Activated CD4-positive, alpha-beta T cell treated with anti-CD3 and anti-CD28 coated beads, Interleukin-2, amount 50 U/mL, for 24 hours (primary cell): Measurements from ENCODE around the gene COL26A1.
"Not testable (repeated sequence)": the region's sequence is repeated elsewhere in the genome, so short reads cannot be mapped to it uniquely, and the experiment has no call there.

Experiments
- DNase-seq, 2 donors: peaks; one replicate each; pipeline ENCODE4 v3.0.0-alpha.2; 2020; ENCODE audit warnings: low read depth in 1 of 2, low spot score in 1 of 2

Gene COL26A1

GRCh38 chr7:101589976-101590662 lies 227.4 kb downstream of the COL26A1 start:
- no peak for DNase-seq

- DNase-seq, result no peak
These were observed 228.2 kb downstream of the COL26A1 start for GRCh38 chr7:101590663-101591435.

GRCh38 chr7:101591504-101591903 lies 228.8 kb downstream of the COL26A1 start:
- no peak for DNase-seq

- DNase-seq, result no peak
These were observed 230.9 kb downstream of the COL26A1 start for GRCh38 chr7:101593556-101593955.

GRCh38 chr7:101594790-101595189 lies 232.1 kb downstream of the COL26A1 start:
- DNase-seq, result no peak

GRCh38 chr7:101595246-101595645 lies 232.6 kb downstream of the COL26A1 start:
- no peak for DNase-seq

GRCh38 chr7:101595766-101596537 lies 233.3 kb downstream of the COL26A1 start:
- DNase-seq, result no peak

- DNase-seq, result no peak
These were observed 234.2 kb downstream of the COL26A1 start for GRCh38 chr7:101596898-101597297.

GRCh38 chr7:101597941-101598340 lies 235.3 kb downstream of the COL26A1 start:
- no peak for DNase-seq

- DNase-seq, result no peak
These were observed 235.8 kb downstream of the COL26A1 start for GRCh38 chr7:101598422-101598985.

- no peak for DNase-seq
These were observed 236.5 kb downstream of the COL26A1 start for GRCh38 chr7:101598986-101599771.

- no peak for DNase-seq
These were observed 237.1 kb downstream of the COL26A1 start for GRCh38 chr7:101599787-101600186.

GRCh38 chr7:101602082-101602481 lies 239.4 kb downstream of the COL26A1 start:
- no peak for DNase-seq

- peak; percentile 48 to 49 for DNase-seq
These were observed 240.0 kb downstream of the COL26A1 start for GRCh38 chr7:101602484-101603241.

GRCh38 chr7:101604331-101604933 lies 241.8 kb downstream of the COL26A1 start:
- no peak for DNase-seq

- not testable (repeated sequence) for DNase-seq
These were observed 242.3 kb downstream of the COL26A1 start for GRCh38 chr7:101604934-101605332.

GRCh38 chr7:101605611-101606497 lies 243.2 kb downstream of the COL26A1 start:
- no peak for DNase-seq

GRCh38 chr7:101606498-101606923 lies 243.8 kb downstream of the COL26A1 start:
- DNase-seq, result no peak
